ENCODE data around the gene FSCN2. TPM values are rescaled to one million over a fixed set of nuclear protein-coding genes. Genes with fewer than 3 reads are reported as not detected.
A peak's percentile ranks its signal among the peaks of the same experiment; 100 is the strongest.

Gene FSCN2
- total and polyA plus RNA-seq, 8 donors = 2.5 to 15.3 (median 10.7) TPM

GRCh38 chr17:81553616-81554181, 25.5 kb downstream of the FSCN2 start:
- peaks cover 0 to 12% (median 6%) of the 10 kb centered on the region in 3 donors for H3K4me1 ChIP-seq
- H3K27ac ChIP-seq = peak overlapping the region; percentile 36 to 81 (median 72)
- intact Hi-C loops (cut with DNase I) = no loop called here
- peak overlapping the region in 2 of 4 donors; percentile 89 to 95 for H3K4me3 ChIP-seq
- H3K27me3 ChIP-seq = no peaks in the 10 kb centered on the region
- ATAC-seq (peak in 1 of 4 donors; percentile 2), DNase-seq (peak in 3 of 6 donors; percentile 60 to 75 (median 72)), FAIRE-seq (no peak)
- H3K9me3 ChIP-seq = no peaks in the 10 kb centered on the region
- no peak for TF ChIP-seq CTCF (IDR thresholded peaks at IDR 0.05)
- peaks cover 0 to 8% (median 8%) of the 10 kb centered on the region in 3 donors for H3K36me3 ChIP-seq
- 35% methylated on average over 22 to 24 of the region's 24 CpGs for WGBS, 2 donors

GRCh38 chr17:81556175-81556691, 28.1 kb downstream of the FSCN2 start:
- H3K36me3 ChIP-seq = peaks cover 0 to 14% (median 13%) of the 10 kb centered on the region in 3 donors
- DNase-seq = peak in 1 of 6 donors; percentile 15
- 89 to 90% methylated on average over 9 of the region's 9 CpGs for WGBS, 2 donors
- H3K4me1 ChIP-seq = peaks cover 0 to 8% (median 0%) of the 10 kb centered on the region in 3 donors
- H3K27me3 ChIP-seq = no peaks in the 10 kb centered on the region
- no peak for FAIRE-seq
- no peak for ATAC-seq
- H3K9me3 ChIP-seq = no peaks in the 10 kb centered on the region
- TF ChIP-seq CTCF (IDR thresholded peaks at IDR 0.05) = no peak
- intact Hi-C loops (cut with DNase I) = no loop called here
- H3K27ac ChIP-seq = no peak overlapping the region
- H3K4me3 ChIP-seq = no peak overlapping the region

- peaks cover 0 to 14% (median 13%) of the 10 kb centered on the region in 3 donors for H3K36me3 ChIP-seq
- H3K27ac ChIP-seq = no peak overlapping the region
- no peak for TF ChIP-seq CTCF (IDR thresholded peaks at IDR 0.05)
- ATAC-seq = no peak
- H3K4me3 ChIP-seq = no peak overlapping the region
- no peak for FAIRE-seq
- intact Hi-C loops (cut with DNase I) = no loop called here
- DNase-seq = no peak
- no peaks in the 10 kb centered on the region for H3K27me3 ChIP-seq
- peaks cover 0 to 7% (median 0%) of the 10 kb centered on the region in 3 donors for H3K4me1 ChIP-seq
- WGBS, 2 donors = 84% methylated on average over 6 of the region's 6 CpGs
- no peaks in the 10 kb centered on the region for H3K9me3 ChIP-seq
Measured at GRCh38 chr17:81556863-81557262, 28.7 kb downstream of the FSCN2 start.

- no peak for ATAC-seq
- Histone ChIP-seq H3K9me3 (no peaks in the 10 kb centered on the region), H3K36me3 (peaks cover 0 to 14% (median 13%) of the 10 kb centered on the region in 3 donors), H3K4me1 (peaks cover 0 to 7% (median 0%) of the 10 kb centered on the region in 3 donors), H3K4me3 (no peak overlapping the region), H3K27ac (no peak overlapping the region), H3K27me3 (no peaks in the 10 kb centered on the region)
- DNase-seq = no peak
- WGBS, 2 donors = 85 to 91% methylated on average over 21 of the region's 21 CpGs
- TF ChIP-seq CTCF (IDR thresholded peaks at IDR 0.05) = no peak
- intact Hi-C loops (cut with DNase I) = no loop called here
- no peak for FAIRE-seq
Measured at GRCh38 chr17:81557276-81558114, 29.3 kb downstream of the FSCN2 start.

Measured in pancreas (tissue), 10 donors.